Dermis microvascular lymphatic vessel endothelial cell (primary cell): ENCODE results near the gene ROMO1. TPM values are rescaled to one million over a fixed set of nuclear protein-coding genes. Genes with fewer than 3 reads are reported as not detected.

Experiments
- total RNA-seq: library from RNA; depleted of rRNA; stranded (reverse); fragments of >200 nt; gene quantifications from 2 replicates; pipeline ENCODE4 v1.2.1, GENCODE V29; 2014

The ROMO1 gene
- total RNA-seq, 1 donor from 2014 or later: 319 TPM

Other genes with a start within 250 kb of the ROMO1 start
- 6.7 and 7.3 TPM in 2 replicates for gene CEP250, start 243.8 kb upstream of the ROMO1 start, total RNA-seq
- gene C20orf173, start 169.8 kb upstream of the ROMO1 start, total RNA-seq: not detected in 2 replicates
- 287 and 401 TPM in 2 replicates for gene ERGIC3, start 157.3 kb upstream of the ROMO1 start, total RNA-seq
- gene SPAG4, start 83.6 kb upstream of the ROMO1 start, total RNA-seq: 10.5 and 18.6 TPM in 2 replicates
- gene CPNE1, start 34.5 kb upstream of the ROMO1 start, total RNA-seq: 142 and 145 TPM in 2 replicates
- 33.0 and 39.7 TPM in 2 replicates for gene RBM12, start 34.5 kb upstream of the ROMO1 start, total RNA-seq
- 15.1 and 20.1 TPM in 2 replicates for gene NFS1, start 53 bp upstream of the ROMO1 start, total RNA-seq
- 255 and 271 TPM in 2 replicates for gene RBM39, start 42.9 kb downstream of the ROMO1 start, total RNA-seq
- 22.1 and 23.8 TPM in 2 replicates for gene PHF20, start 72.6 kb downstream of the ROMO1 start, total RNA-seq